Left cardiac atrium (tissue), 4 donors: ENCODE data around the gene SCGB1C1. TPM values are rescaled to one million over a fixed set of nuclear protein-coding genes. Genes with fewer than 3 reads are reported as not detected.
"Not testable (repeated sequence)": the region's sequence is repeated elsewhere in the genome, so short reads cannot be mapped to it uniquely, and the experiment has no call there.

Experiments
- ATAC-seq, 2 donors: fragments of 200-7000 bp; cut with Tn5 transposase; one replicate each; pipeline ENCODE4 v1.9.1; 2020; ENCODE audit warnings: mild to moderate bottlenecking in 2 of 2, moderate library complexity in 2 of 2
- DNase-seq: peaks from one replicate; pipeline ENCODE4 v3.0.0-alpha.2; 2020
- intact Hi-C, 2 donors: fragments of 100-400 bp; cut with DNase I; formaldehyde crosslinking; loops; one replicate each; pipeline versions ENCODE4 v1.14.1 to v1.15.1; 2022 to 2023
- long read RNA-seq: library from polyadenylated mRNA; unstranded; transcript quantifications from one replicate; pipeline ENCODE4 v2.0.0, GENCODE V29; 2021
- total RNA-seq, 2 donors: library from RNA; stranded (reverse); fragmentation: NEBNext Ultra II Directional; extraction: Animal tissue kit (Norgen Biotek cat#: 25700); gene quantifications; one replicate each; pipeline ENCODE4 v1.2.1, GENCODE V29; 2021
- donor health status: DM: no; HTN: yes; CAD: no.
- donor health status: DM: no; HTN: yes; CAD: no; lungs with severe emphysema.
- donor health status: DM: yes; HTN: yes; CAD: no.
- donor health status: Dilated cardiomyopathy.

The SCGB1C1 gene
- not detected for total RNA-seq
- long read RNA-seq, result 0 reads

- ATAC-seq, intact Hi-C loops, DNase-seq: not testable (repeated sequence)
These were observed at the start of gene SCGB1C1 for GRCh38 chr11:192674-193128. Gene SCGB1C1 (plus strand): TSS chr11:193078. CDS start chr11:193100, 22 bp downstream.

- ATAC-seq, intact Hi-C loops: not testable (repeated sequence)
These were observed 12.6 kb upstream of the SCGB1C1 start for GRCh38 chr11:180242-180641.

GRCh38 chr11:189200-189783, 3.6 kb upstream of the SCGB1C1 start:
- ATAC-seq, result peak; percentile 42 to 75
- intact Hi-C loops, DNase-seq: not testable (repeated sequence)

More at GRCh38 chr11:180242-180641, 12.6 kb upstream of the SCGB1C1 start:
- not testable (repeated sequence) for DNase-seq

GRCh38 chr11:189843-190311, 3.0 kb upstream of the SCGB1C1 start:
- intact Hi-C loops, result not testable (repeated sequence)
- peak; percentile 68 to 75 for ATAC-seq
- peak; percentile 40 for DNase-seq

GRCh38 chr11:190546-190945, 2.3 kb upstream of the SCGB1C1 start:
- intact Hi-C loops, ATAC-seq, DNase-seq: not testable (repeated sequence)

- intact Hi-C loops, result not testable (repeated sequence)
- DNase-seq (peak; percentile 40), ATAC-seq (peak; percentile 58 to 74)
These were observed 1.1 kb upstream of the SCGB1C1 start for GRCh38 chr11:191490-192478.

GRCh38 chr11:193481-193880, 603 bp downstream of the SCGB1C1 start:
- DNase-seq, ATAC-seq, intact Hi-C loops: not testable (repeated sequence)

GRCh38 chr11:196786-197731, 4.2 kb downstream of the SCGB1C1 start:
- DNase-seq, result peak; percentile 20
- ATAC-seq, result no peak
- intact Hi-C loops, result no loop called here

- intact Hi-C loops, result no loop called here
- peak; percentile 17 for DNase-seq
- no peak for ATAC-seq
These were observed 4.9 kb downstream of the SCGB1C1 start for GRCh38 chr11:197741-198235.

GRCh38 chr11:198236-198806, 5.4 kb downstream of the SCGB1C1 start:
- DNase-seq, result peak; percentile 17
- no peak for ATAC-seq
- intact Hi-C loops, result no loop called here

GRCh38 chr11:199004-199581, 6.2 kb downstream of the SCGB1C1 start:
- intact Hi-C loops, result no loop called here
- peak; percentile 25 for DNase-seq
- ATAC-seq, result no peak

- intact Hi-C loops, result no loop called here
- ATAC-seq (no peak), DNase-seq (peak; percentile 16)
These were observed 6.9 kb downstream of the SCGB1C1 start for GRCh38 chr11:199782-200181.

- intact Hi-C loops, result no loop called here
- peak; percentile 20 for DNase-seq
These were observed 7.5 kb downstream of the SCGB1C1 start for GRCh38 chr11:200224-201003.

GRCh38 chr11:201966-202365, 9.1 kb downstream of the SCGB1C1 start:
- intact Hi-C loops, result no loop called here
- ATAC-seq, result no peak
- DNase-seq, result no peak

More at GRCh38 chr11:200224-201003, 7.5 kb downstream of the SCGB1C1 start:
- ATAC-seq, result no peak

- intact Hi-C loops, result no loop called here
- DNase-seq, result peak; percentile 15
- ATAC-seq, result no peak
These were observed 9.6 kb downstream of the SCGB1C1 start for GRCh38 chr11:202490-202889.

- no peak for DNase-seq
- ATAC-seq, result no peak
- intact Hi-C loops, result no loop called here
These were observed 10.4 kb downstream of the SCGB1C1 start for GRCh38 chr11:203056-203944.
